MM.1S (cell line): ENCODE results near the gene NOX1.

Source experiments
- CTCF ChIP-seq: fragments of 300-600 bp; sonication (generic); IDR thresholded peaks from 2 replicates; pipeline ENCODE4 v1.5.1; 2016; ENCODE audit warnings: antibody characterized with exemption, low read length, mixed read lengths
- EZH2 ChIP-seq: fragments of 300-600 bp; sonication (generic); optimal IDR thresholded peaks from 2 replicates; pipeline ENCODE3; 2017; ENCODE audit warnings: low read depth, mild to moderate bottlenecking, antibody characterized with exemption, low read length, mixed read lengths
- EZH2phosphoT487 ChIP-seq: fragments of 300-600 bp; sonication (generic); IDR thresholded peaks from 2 replicates; pipeline ENCODE4 v1.6.1; 2018; ENCODE audit warnings: antibody characterized with exemption, low read length

GRCh38 chrX:100831219-100831946 is 42.8 kb downstream of the NOX1 start:
- TF ChIP-seq CTCF = no peak
- no peak for TF ChIP-seq EZH2
- TF ChIP-seq EZH2phosphoT487 = no peak
